ENCODE measurements around the gene TMC5.
A peak's percentile ranks its signal among the peaks of the same experiment; 100 is the strongest.
"Not testable (repeated sequence)": the region's sequence is repeated elsewhere in the genome, so short reads cannot be mapped to it uniquely, and the experiment has no call there.

The TMC5 gene

DNA sequence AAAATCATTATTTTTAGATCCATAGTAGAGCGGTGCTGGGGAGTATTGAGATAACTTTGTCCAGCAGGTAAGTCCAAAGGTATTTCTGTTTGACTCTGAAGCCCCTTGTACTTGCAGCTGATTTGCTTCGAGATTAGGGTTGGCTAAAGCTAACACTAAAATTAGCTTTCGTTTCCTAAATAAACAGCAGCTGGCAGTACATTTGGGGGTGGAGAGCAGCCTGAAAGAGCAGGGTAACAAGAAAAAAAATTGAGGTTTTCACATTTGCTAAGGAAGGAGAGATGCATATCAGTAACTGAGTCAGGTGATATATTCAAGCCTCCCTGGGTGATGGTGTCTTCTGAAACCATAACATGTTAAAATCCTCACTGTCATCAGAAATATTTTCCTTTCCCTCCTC is 37.4 kb upstream of the TMC5 start:
- H3K27ac ChIP-seq: no peak overlapping the region
- TF ChIP-seq, protein P1, sequence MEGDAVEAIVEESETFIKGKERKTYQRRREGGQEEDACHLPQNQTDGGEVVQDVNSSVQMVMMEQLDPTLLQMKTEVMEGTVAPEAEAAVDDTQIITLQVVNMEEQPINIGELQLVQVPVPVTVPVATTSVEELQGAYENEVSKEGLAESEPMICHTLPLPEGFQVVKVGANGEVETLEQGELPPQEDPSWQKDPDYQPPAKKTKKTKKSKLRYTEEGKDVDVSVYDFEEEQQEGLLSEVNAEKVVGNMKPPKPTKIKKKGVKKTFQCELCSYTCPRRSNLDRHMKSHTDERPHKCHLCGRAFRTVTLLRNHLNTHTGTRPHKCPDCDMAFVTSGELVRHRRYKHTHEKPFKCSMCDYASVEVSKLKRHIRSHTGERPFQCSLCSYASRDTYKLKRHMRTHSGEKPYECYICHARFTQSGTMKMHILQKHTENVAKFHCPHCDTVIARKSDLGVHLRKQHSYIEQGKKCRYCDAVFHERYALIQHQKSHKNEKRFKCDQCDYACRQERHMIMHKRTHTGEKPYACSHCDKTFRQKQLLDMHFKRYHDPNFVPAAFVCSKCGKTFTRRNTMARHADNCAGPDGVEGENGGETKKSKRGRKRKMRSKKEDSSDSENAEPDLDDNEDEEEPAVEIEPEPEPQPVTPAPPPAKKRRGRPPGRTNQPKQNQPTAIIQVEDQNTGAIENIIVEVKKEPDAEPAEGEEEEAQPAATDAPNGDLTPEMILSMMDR (IDR thresholded peaks at IDR 0.05): no peak
- no peak for TF ChIP-seq ZFX (IDR thresholded peaks at IDR 0.05; ENCODE audit: borderline replicate concordance)

DNA sequence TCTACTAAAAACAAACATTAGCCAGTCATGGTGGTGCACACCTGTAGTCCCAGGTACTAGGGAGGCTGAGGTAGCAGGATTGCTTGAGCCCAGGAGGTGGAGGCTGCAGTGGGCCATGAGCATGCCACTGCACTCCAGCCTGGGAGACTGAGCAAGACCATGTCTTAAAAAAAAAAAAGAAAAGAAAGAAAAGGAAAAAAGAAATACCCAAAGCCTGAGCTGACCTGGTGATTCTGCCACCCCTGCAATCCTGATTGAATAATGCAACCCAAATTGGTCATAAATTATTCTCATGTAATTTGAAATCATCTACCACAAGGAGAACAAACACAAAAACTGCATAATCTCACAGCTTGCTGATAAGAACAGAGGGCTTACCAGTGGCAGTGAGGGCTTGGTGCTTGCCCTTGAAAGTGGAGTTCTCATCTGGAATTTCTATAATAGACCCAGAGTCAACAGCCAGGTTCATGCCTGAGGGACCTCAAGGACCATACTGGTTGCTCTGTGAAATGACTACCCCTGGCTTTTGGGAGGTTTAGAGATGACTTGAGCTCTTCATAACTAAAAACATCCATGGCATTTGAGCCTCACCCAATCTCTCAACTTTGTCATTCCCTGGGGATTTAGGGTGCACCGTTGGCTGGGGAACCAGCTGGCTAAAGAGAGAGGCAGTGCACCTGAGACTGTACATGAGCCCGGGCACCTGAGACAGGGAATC is 35.4 kb upstream of the TMC5 start:
- H3K27ac ChIP-seq: no peak overlapping the region
- TF ChIP-seq ZFX (IDR thresholded peaks at IDR 0.05; ENCODE audit: borderline replicate concordance): no peak
- TF ChIP-seq, protein P1 (IDR thresholded peaks at IDR 0.05): no peak

DNA sequence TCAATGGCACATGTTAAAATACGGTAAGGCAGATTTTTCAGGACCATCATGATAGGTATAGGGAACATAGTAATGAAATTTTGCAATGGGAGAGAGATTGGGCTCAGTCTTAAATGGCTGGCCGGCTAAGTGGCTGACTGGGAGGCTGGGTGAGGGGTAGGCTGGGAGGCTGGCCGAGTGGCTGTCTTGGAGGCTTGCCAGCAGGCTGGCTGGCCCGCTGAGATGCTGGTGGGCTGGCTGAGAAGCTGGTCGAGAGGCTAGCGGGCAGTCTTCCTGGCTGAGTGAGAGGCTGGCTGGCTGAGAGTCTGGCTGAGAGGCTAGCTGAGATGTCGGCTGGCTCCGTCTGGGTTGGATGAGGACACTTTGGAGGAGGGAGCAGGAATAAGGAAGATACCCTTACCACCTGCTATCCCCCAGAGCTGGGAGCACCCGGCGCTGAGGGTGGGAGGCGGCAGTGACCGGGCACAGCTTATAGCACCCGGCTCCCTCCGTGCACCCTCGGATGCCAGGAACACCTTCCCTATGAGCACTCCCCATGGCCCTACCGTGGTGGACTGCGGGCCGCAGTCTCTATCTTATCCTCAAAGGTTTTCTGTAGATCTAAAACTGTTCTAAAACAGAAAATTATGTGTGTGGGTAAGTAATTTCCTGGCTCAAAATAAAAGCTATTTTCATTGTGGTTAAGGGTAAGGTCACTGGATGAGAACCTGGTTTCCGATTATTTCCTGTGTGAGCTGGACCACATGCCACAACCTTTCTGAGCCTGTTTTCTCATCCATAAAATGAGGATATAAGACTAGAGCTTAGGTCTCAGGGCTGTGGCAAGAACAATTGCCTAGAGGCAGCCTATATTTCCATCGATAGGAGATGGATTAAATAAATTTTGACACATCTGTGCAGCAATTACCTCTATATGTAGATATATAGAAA is 34.5 kb upstream of the TMC5 start:
- no peak overlapping the region for H3K27ac ChIP-seq
- TF ChIP-seq, protein P1 (IDR thresholded peaks at IDR 0.05): no peak

DNA sequence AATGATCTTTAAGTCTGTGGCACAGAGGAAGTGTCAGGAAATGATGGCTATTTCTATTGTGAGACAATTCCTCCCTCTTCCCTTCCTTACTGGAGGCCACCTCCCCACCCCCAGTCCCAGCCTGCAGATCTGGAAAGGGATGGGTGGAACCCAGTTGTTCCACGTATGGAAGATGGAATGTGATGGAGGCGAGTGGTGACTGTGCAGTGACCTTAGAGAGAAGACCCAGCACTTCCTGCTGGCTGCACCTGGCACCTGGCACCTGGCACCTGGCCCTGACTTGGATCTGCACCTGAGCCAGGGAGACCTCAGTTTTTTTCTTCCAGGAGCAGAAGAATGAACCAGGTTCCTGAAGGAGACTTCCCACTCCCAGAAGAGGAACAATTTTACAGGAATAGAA is 33.0 kb upstream of the TMC5 start:
- H3K27ac ChIP-seq: no peak overlapping the region
- TF ChIP-seq ZFX (IDR thresholded peaks at IDR 0.05; ENCODE audit: borderline replicate concordance): no peak
- TF ChIP-seq, protein P1 (IDR thresholded peaks at IDR 0.05): no peak

DNA sequence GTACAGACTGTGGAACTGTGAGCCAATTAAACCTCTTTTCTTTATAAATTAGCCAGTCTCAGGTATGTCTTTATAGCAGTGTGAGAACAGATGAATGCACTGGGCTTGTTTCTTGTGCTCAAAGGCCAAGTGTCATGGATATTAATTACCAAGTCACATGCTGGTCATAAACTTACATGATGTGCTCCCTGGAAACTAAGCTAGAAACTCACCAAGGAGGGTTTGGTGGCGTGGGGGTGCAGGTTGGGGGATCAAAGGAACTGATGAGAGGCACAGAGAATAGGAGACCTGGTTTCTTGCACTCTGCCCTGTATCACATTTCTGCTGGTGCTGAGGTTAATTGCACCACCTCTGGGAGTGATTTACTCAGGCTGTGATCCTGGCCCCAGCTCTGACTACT is 31.2 kb upstream of the TMC5 start:
- TF ChIP-seq, protein P1 (IDR thresholded peaks at IDR 0.05): no peak

DNA sequence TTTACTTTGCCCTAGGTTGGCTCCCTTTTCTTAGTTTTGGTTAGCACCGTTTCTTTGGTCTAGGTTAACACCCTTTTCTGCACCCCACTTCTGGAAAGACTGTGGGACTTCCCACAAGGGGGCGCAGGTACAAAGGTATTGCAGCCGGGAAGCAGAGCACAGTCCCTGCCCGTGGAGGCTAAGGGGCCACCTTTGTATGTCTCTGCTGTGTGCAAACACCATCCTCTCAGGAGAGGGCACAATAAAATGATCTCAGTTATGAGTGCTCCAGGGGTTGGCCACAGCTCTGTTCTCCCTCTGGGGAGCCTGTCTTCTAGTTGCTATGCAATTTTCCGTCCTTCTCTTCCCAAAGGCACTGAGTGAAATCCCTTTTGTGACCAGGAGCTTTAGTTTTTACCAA is 28.4 kb upstream of the TMC5 start:
- TF ChIP-seq ZFX (IDR thresholded peaks at IDR 0.05; ENCODE audit: borderline replicate concordance): no peak
- TF ChIP-seq, protein P1 (IDR thresholded peaks at IDR 0.05): peak; percentile 60
- no peak overlapping the region for H3K27ac ChIP-seq

More for the DNA sequence above, 31.2 kb upstream of the TMC5 start:
- no peak overlapping the region for H3K27ac ChIP-seq

DNA sequence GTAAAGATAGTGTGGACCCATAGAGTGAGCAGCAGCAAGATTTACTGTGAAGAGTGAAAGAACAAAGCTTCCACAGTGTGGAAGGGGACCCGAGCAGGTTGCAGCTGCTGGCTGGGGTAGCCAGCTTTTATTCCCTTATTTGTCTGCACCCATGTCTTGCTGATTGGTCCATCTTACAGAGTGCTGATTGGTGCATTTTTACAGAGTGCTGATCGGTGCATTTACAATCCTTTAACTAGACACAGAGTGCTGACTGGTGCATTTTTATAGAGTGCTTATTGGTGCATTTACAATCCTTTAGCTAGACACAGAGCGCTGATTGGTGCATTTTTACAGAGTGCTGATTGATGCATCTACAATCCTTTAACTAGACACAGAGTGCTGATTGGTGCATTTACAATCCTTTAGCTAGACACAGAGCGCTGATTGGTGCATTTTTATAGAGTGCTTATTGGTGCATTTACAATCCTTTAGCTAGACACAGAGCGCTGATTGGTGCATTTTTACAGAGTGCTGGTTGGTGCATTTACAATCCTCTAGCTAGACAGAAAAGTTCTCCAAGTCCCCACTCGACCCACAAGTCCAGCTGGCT is 26.4 kb upstream of the TMC5 start:
- H3K27ac ChIP-seq: not testable (repeated sequence)

Data from 22Rv1 (cell line).